Measurements from ENCODE around the gene EXOSC7.

DNA sequence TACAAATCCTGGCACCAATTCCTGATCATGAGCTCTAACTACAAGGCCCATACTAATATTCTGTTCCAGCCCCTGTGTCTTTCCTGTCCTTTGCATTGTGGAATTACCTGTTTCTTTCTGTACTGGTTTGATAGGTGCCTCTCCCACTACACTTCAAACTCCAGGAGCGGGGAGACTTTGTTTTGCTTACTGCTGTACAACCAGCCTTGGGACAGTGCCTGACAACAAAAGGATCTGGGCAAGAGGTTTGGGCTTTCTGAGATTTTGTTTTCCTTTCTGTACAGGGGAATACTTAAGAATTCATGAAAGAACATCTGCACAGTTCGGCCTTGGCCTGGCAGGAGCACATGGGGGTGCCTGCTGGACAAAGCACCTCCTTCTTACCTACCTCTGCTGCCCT, 45.1 kb upstream of the EXOSC7 start:
- TF ChIP-seq, protein P1, sequence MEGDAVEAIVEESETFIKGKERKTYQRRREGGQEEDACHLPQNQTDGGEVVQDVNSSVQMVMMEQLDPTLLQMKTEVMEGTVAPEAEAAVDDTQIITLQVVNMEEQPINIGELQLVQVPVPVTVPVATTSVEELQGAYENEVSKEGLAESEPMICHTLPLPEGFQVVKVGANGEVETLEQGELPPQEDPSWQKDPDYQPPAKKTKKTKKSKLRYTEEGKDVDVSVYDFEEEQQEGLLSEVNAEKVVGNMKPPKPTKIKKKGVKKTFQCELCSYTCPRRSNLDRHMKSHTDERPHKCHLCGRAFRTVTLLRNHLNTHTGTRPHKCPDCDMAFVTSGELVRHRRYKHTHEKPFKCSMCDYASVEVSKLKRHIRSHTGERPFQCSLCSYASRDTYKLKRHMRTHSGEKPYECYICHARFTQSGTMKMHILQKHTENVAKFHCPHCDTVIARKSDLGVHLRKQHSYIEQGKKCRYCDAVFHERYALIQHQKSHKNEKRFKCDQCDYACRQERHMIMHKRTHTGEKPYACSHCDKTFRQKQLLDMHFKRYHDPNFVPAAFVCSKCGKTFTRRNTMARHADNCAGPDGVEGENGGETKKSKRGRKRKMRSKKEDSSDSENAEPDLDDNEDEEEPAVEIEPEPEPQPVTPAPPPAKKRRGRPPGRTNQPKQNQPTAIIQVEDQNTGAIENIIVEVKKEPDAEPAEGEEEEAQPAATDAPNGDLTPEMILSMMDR (IDR thresholded peaks at IDR 0.05; ENCODE audit: insufficient read depth, low read length, poor library complexity, severe bottlenecking), result no peak
- no peak for TF ChIP-seq EZH2phosphoT487 (conservative IDR thresholded peaks at IDR 0.05; ENCODE audit: low read length)

Measured in SU-DHL-6 (cell line).